SK-N-SH treated with all-trans-retinoic acid at 6 μM for 48 hours (cell line): Measurements from ENCODE around the gene IL15RA.

Experiments
- ATAC-seq: fragments of 200-7000 bp; cut with Tn5 transposase; 3 replicates; pipeline ENCODE4 v1.9.1; 2020; ENCODE audit warnings: mild to moderate bottlenecking, moderate library complexity
- BACH2 ChIP-seq: fragments of 250-450 bp; sonication (Bioruptor Pico); IDR thresholded peaks from 2 replicates; pipeline ENCODE4 v1.9.0; 2021; ENCODE audit warnings: mild to moderate bottlenecking, borderline replicate concordance
- CSDC2 ChIP-seq: fragments of 250-450 bp; sonication (Bioruptor Pico); IDR thresholded peaks from 2 replicates; pipeline ENCODE4 v1.5.0; 2020; ENCODE audit warnings: mild to moderate bottlenecking, moderate library complexity
- ESRRG ChIP-seq: fragments of 250-450 bp; sonication (Bioruptor Pico); IDR thresholded peaks from 2 replicates; pipeline ENCODE4 v1.6.1; 2021; ENCODE audit warnings: mild to moderate bottlenecking
- GLIS3 ChIP-seq: fragments of 250-450 bp; sonication (Bioruptor Pico); IDR thresholded peaks from 2 replicates; pipeline ENCODE4 v1.5.0; 2020; ENCODE audit warnings: mild to moderate bottlenecking, moderate library complexity
- ISL1 ChIP-seq: fragments of 250-450 bp; sonication (Bioruptor Pico); IDR thresholded peaks from 2 replicates; pipeline ENCODE4 v2.1.2; 2022; ENCODE audit warnings: mild to moderate bottlenecking, moderate library complexity
- OSR1 ChIP-seq: fragments of 250-450 bp; sonication (Bioruptor Pico); IDR thresholded peaks from 2 replicates; pipeline ENCODE4 v1.8.0; 2022; ENCODE audit warnings: moderate library complexity, mild to moderate bottlenecking, inconsistent platforms
- PPARA ChIP-seq: fragments of 250-450 bp; sonication (Bioruptor Pico); IDR thresholded peaks from 2 replicates; pipeline ENCODE4 v1.5.0; 2020; ENCODE audit warnings: mild to moderate bottlenecking, borderline replicate concordance
- RARB ChIP-seq: fragments of 250-450 bp; sonication (Bioruptor Pico); IDR thresholded peaks from 2 replicates; pipeline ENCODE4 v1.8.0; 2021; ENCODE audit warnings: mild to moderate bottlenecking, moderate library complexity
- SNAI2 ChIP-seq: fragments of 250-450 bp; sonication (Bioruptor Pico); IDR thresholded peaks from 2 replicates; pipeline ENCODE4 v1.5.0; 2020; ENCODE audit warnings: mild to moderate bottlenecking, moderate library complexity
- TCF4 ChIP-seq: fragments of 250-450 bp; sonication (Bioruptor Pico); IDR thresholded peaks from 2 replicates; pipeline ENCODE4 v1.8.0; 2021; ENCODE audit warnings: mild to moderate bottlenecking, moderate library complexity, borderline replicate concordance
- TOX ChIP-seq: fragments of 250-450 bp; sonication (Bioruptor Pico); IDR thresholded peaks from 2 replicates; pipeline ENCODE4 v1.8.0; 2021; ENCODE audit warnings: mild to moderate bottlenecking, moderate library complexity, borderline replicate concordance
- ZC3H10 ChIP-seq: fragments of 250-450 bp; sonication (Bioruptor Pico); IDR thresholded peaks from 2 replicates; pipeline ENCODE4 v1.5.1; 2021; ENCODE audit warnings: mild to moderate bottlenecking, moderate library complexity
- ZFP3 ChIP-seq: fragments of 250-450 bp; sonication (Bioruptor Pico); IDR thresholded peaks from 2 replicates; pipeline ENCODE4 v1.5.0; 2020; ENCODE audit warnings: mild to moderate bottlenecking, moderate library complexity
- ZNF565 ChIP-seq: fragments of 450-650 bp; formaldehyde crosslinking; conservative IDR thresholded peaks from 2 replicates; pipeline ENCODE4 v1.5.0; 2020; ENCODE audit warnings: low read depth, mild to moderate bottlenecking, moderate library complexity
- ZNF70 ChIP-seq: fragments of 450-650 bp; formaldehyde crosslinking; IDR thresholded peaks from 2 replicates; pipeline ENCODE4 v1.5.0; 2020; ENCODE audit warnings: mild to moderate bottlenecking, moderate library complexity
- ZNF8 ChIP-seq: fragments of 450-650 bp; formaldehyde crosslinking; IDR thresholded peaks from 2 replicates; pipeline ENCODE4 v1.5.0; 2020; ENCODE audit warnings: mild to moderate bottlenecking, moderate library complexity
- TF ChIP-seq, protein P1 (sequence below): fragments of 250-450 bp; sonication (Bioruptor Pico); IDR thresholded peaks from 2 replicates; pipeline ENCODE4 v1.8.0; 2020; ENCODE audit warnings: mild to moderate bottlenecking, moderate library complexity, borderline replicate concordance
- TF ChIP-seq, protein P2 (sequence below): fragments of 250-450 bp; sonication (Bioruptor Pico); IDR thresholded peaks from 2 replicates; pipeline ENCODE4 v1.8.0; 2021; ENCODE audit warnings: low read depth, mild to moderate bottlenecking, moderate library complexity, borderline replicate concordance
- TF ChIP-seq, protein P3 (sequence below): fragments of 250-450 bp; sonication (Bioruptor Pico); IDR thresholded peaks from 2 replicates; pipeline ENCODE4 v1.5.0; 2020; ENCODE audit warnings: mild to moderate bottlenecking, moderate library complexity
- TF ChIP-seq, protein P4 (sequence below): fragments of 250-450 bp; sonication (Bioruptor Pico); IDR thresholded peaks from 2 replicates; pipeline ENCODE4 v1.5.1; 2021; ENCODE audit warnings: mild to moderate bottlenecking, moderate library complexity
- TF ChIP-seq, protein P5 (sequence below): fragments of 250-450 bp; sonication (Bioruptor Pico); IDR thresholded peaks from 2 replicates; pipeline ENCODE4 v1.5.1; 2020; ENCODE audit warnings: low read depth, mild to moderate bottlenecking, moderate library complexity

The IL15RA gene

DNA sequence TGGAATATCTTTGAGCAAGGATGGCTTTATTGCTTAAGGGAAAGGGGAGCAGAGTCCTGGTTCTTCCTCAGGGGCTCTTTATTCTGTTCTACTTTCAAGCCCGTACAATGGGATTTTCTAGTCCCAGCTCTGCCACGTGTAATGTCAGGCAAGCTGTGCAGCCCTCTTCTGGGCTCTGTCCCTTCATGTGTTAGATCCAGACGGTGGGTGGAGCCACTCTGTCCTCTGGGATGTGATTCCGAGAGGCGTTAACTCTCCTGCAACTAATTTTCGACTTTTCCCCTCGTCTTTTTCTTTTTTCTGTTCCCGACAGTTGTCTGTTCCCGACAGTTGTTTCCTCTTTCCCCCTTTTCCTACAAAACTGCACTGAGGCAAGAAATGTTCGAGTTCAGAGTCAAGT, 52.5 kb downstream of the IL15RA start:
- no peak for ATAC-seq
- TF ChIP-seq BACH2 (CRISPR knock-in tag) (no peak), ZC3H10 (CRISPR knock-in tag) (no peak), RARB (CRISPR knock-in tag) (no peak), ZNF8 (no peak), CSDC2 (no peak), ESRRG (no peak), ISL1 (CRISPR knock-in tag) (no peak), TOX (no peak), ZNF70 (CRISPR knock-in tag) (no peak), TCF4 (CRISPR knock-in tag) (no peak)
- TF ChIP-seq, protein P1, sequence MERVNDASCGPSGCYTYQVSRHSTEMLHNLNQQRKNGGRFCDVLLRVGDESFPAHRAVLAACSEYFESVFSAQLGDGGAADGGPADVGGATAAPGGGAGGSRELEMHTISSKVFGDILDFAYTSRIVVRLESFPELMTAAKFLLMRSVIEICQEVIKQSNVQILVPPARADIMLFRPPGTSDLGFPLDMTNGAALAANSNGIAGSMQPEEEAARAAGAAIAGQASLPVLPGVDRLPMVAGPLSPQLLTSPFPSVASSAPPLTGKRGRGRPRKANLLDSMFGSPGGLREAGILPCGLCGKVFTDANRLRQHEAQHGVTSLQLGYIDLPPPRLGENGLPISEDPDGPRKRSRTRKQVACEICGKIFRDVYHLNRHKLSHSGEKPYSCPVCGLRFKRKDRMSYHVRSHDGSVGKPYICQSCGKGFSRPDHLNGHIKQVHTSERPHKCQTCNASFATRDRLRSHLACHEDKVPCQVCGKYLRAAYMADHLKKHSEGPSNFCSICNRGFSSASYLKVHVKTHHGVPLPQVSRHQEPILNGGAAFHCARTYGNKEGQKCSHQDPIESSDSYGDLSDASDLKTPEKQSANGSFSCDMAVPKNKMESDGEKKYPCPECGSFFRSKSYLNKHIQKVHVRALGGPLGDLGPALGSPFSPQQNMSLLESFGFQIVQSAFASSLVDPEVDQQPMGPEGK (CRISPR knock-in tag): no peak
- TF ChIP-seq, protein P2, sequence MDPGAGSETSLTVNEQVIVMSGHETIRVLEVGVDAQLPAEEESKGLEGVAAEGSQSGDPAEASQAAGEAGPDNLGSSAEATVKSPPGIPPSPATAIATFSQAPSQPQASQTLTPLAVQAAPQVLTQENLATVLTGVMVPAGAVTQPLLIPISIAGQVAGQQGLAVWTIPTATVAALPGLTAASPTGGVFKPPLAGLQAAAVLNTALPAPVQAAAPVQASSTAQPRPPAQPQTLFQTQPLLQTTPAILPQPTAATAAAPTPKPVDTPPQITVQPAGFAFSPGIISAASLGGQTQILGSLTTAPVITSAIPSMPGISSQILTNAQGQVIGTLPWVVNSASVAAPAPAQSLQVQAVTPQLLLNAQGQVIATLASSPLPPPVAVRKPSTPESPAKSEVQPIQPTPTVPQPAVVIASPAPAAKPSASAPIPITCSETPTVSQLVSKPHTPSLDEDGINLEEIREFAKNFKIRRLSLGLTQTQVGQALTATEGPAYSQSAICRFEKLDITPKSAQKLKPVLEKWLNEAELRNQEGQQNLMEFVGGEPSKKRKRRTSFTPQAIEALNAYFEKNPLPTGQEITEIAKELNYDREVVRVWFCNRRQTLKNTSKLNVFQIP (CRISPR knock-in tag): no peak

DNA sequence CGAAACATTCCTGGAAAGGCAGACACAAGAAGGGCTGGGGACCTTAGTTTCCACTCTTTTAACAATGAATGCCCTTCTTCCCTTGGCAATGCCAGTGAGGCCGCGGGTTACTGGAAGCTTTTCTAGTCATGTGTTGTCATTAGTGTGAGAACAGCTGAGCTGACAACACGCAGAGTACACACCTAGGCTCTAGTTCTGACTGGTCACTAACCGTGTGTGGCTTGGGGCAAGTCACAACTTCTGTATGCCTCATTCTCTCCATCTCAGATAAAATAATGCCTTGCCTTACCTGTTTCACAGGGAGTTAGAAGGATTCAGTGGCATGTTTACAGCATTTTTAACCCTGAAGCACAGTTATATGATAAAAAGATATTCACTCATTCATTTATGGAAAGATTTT, 55.6 kb downstream of the IL15RA start:
- no peak for ATAC-seq
- TF ChIP-seq ZFP3 (CRISPR knock-in tag): no peak
- no peak for TF ChIP-seq SNAI2 (CRISPR knock-in tag)
- TF ChIP-seq, protein P3, sequence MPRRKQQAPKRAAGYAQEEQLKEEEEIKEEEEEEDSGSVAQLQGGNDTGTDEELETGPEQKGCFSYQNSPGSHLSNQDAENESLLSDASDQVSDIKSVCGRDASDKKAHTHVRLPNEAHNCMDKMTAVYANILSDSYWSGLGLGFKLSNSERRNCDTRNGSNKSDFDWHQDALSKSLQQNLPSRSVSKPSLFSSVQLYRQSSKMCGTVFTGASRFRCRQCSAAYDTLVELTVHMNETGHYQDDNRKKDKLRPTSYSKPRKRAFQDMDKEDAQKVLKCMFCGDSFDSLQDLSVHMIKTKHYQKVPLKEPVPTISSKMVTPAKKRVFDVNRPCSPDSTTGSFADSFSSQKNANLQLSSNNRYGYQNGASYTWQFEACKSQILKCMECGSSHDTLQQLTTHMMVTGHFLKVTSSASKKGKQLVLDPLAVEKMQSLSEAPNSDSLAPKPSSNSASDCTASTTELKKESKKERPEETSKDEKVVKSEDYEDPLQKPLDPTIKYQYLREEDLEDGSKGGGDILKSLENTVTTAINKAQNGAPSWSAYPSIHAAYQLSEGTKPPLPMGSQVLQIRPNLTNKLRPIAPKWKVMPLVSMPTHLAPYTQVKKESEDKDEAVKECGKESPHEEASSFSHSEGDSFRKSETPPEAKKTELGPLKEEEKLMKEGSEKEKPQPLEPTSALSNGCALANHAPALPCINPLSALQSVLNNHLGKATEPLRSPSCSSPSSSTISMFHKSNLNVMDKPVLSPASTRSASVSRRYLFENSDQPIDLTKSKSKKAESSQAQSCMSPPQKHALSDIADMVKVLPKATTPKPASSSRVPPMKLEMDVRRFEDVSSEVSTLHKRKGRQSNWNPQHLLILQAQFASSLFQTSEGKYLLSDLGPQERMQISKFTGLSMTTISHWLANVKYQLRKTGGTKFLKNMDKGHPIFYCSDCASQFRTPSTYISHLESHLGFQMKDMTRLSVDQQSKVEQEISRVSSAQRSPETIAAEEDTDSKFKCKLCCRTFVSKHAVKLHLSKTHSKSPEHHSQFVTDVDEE (CRISPR knock-in tag): no peak
- TF ChIP-seq, protein P4, sequence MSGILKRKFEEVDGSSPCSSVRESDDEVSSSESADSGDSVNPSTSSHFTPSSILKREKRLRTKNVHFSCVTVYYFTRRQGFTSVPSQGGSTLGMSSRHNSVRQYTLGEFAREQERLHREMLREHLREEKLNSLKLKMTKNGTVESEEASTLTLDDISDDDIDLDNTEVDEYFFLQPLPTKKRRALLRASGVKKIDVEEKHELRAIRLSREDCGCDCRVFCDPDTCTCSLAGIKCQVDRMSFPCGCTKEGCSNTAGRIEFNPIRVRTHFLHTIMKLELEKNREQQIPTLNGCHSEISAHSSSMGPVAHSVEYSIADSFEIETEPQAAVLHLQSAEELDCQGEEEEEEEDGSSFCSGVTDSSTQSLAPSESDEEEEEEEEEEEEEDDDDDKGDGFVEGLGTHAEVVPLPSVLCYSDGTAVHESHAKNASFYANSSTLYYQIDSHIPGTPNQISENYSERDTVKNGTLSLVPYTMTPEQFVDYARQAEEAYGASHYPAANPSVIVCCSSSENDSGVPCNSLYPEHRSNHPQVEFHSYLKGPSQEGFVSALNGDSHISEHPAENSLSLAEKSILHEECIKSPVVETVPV (CRISPR knock-in tag): no peak
- TF ChIP-seq ZNF70 (CRISPR knock-in tag): no peak
- TF ChIP-seq, protein P5, sequence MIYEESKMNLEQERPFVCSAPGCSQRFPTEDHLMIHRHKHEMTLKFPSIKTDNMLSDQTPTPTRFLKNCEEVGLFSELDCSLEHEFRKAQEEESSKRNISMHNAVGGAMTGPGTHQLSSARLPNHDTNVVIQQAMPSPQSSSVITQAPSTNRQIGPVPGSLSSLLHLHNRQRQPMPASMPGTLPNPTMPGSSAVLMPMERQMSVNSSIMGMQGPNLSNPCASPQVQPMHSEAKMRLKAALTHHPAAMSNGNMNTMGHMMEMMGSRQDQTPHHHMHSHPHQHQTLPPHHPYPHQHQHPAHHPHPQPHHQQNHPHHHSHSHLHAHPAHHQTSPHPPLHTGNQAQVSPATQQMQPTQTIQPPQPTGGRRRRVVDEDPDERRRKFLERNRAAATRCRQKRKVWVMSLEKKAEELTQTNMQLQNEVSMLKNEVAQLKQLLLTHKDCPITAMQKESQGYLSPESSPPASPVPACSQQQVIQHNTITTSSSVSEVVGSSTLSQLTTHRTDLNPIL: no peak
- TF ChIP-seq, all 23 proteins: peak for 0

DNA sequence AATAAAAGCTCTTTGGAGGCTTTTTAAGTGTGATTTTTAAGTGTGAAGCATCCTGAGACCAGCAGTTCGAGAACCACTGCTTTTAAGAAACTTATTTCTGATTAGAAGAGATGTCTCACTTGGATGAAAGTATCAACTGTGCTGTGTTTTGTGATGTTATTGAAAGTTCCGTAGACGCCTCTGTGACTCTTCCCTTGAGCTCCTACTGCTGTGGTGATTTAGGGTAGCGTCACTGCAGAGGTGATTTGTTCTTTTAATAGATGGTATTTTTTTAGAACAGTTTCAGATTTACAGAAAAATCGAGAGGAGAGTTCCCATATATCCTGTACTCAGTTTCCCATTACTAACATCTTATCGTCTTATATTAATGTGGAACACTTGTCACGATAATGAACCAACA, 57.8 kb downstream of the IL15RA start:
- no peak for ATAC-seq
- TF ChIP-seq ESRRG (no peak), ZFP3 (CRISPR knock-in tag) (no peak), BACH2 (CRISPR knock-in tag) (no peak), PPARA (CRISPR knock-in tag) (no peak)

DNA sequence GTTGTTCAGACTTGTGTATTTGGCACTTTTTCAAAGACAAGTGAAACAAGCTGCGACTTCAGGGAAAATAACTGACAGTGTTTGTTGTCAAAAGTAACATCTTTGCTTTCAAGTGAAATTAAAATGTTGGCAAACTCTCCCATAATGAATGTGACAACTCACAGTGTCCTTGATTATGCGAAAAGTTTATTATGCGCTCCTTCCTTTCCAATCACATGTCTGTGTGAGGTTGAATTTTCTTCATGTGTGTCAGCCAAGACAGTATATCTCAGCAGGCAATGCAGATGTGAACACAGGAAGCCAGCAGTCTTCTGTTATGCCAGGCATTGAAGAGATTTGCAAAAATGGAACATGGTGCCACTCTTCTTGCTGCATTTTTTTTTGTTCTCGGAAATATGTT, 58.6 kb downstream of the IL15RA start:
- ATAC-seq: no peak
- TF ChIP-seq ESRRG (no peak), PPARA (CRISPR knock-in tag) (no peak), CSDC2 (no peak), SNAI2 (CRISPR knock-in tag) (no peak), TOX (no peak), BACH2 (CRISPR knock-in tag) (no peak), ZNF565 (no peak), ZC3H10 (CRISPR knock-in tag) (no peak), GLIS3 (CRISPR knock-in tag) (no peak), OSR1 (no peak), ZFP3 (CRISPR knock-in tag) (no peak)
- TF ChIP-seq, protein P3 (CRISPR knock-in tag): no peak
- TF ChIP-seq, protein P4 (CRISPR knock-in tag): no peak
- TF ChIP-seq, protein P5: no peak
